ENCODE results near the gene TPM1.

The TPM1 gene

GRCh38 chr15:63054985-63055384 is 12.4 kb downstream of the TPM1 start:
- no peak for DNase-seq (ENCODE audit: low read depth)

GRCh38 chr15:63056829-63057228 is 14.3 kb downstream of the TPM1 start:
- no peak for DNase-seq (ENCODE audit: low read depth)

- DNase-seq (ENCODE audit: low read depth), result no peak
These were observed 15.2 kb downstream of the TPM1 start for GRCh38 chr15:63057468-63058345.

- DNase-seq (ENCODE audit: low read depth), result no peak
These were observed 16.5 kb downstream of the TPM1 start for GRCh38 chr15:63059075-63059474.

GRCh38 chr15:63059573-63060216 is 17.1 kb downstream of the TPM1 start:
- DNase-seq (ENCODE audit: low read depth), result no peak

- DNase-seq (ENCODE audit: low read depth), result no peak
These were observed 18.2 kb downstream of the TPM1 start for GRCh38 chr15:63060699-63061098.

GRCh38 chr15:63061975-63062374 is 19.4 kb downstream of the TPM1 start:
- DNase-seq (ENCODE audit: low read depth), result no peak

GRCh38 chr15:63063164-63063756 is 20.7 kb downstream of the TPM1 start:
- DNase-seq (ENCODE audit: low read depth), result no peak

- no peak for DNase-seq (ENCODE audit: low read depth)
These were observed 21.4 kb downstream of the TPM1 start for GRCh38 chr15:63063877-63064409.

GRCh38 chr15:63065262-63066221 is 23.0 kb downstream of the TPM1 start:
- no peak for DNase-seq (ENCODE audit: low read depth)

- DNase-seq (ENCODE audit: low read depth), result no peak
These were observed 23.7 kb downstream of the TPM1 start for GRCh38 chr15:63066272-63066671.

- no peak for DNase-seq (ENCODE audit: low read depth)
These were observed 24.8 kb downstream of the TPM1 start for GRCh38 chr15:63067306-63067705.

GRCh38 chr15:63067976-63068743 is 25.6 kb downstream of the TPM1 start:
- no peak for DNase-seq (ENCODE audit: low read depth)

GRCh38 chr15:63069616-63070090 is 27.1 kb downstream of the TPM1 start:
- no peak for DNase-seq (ENCODE audit: low read depth)

GRCh38 chr15:63070681-63071129 is 28.2 kb downstream of the TPM1 start:
- no peak for DNase-seq (ENCODE audit: low read depth)

- DNase-seq (ENCODE audit: low read depth), result no peak
These were observed 28.9 kb downstream of the TPM1 start for GRCh38 chr15:63071288-63071909.

- no peak for DNase-seq (ENCODE audit: low read depth)
These were observed 29.6 kb downstream of the TPM1 start for GRCh38 chr15:63072023-63072650.

GRCh38 chr15:63072809-63073277 is 30.3 kb downstream of the TPM1 start:
- DNase-seq (ENCODE audit: low read depth), result no peak

- DNase-seq (ENCODE audit: low read depth), result no peak
These were observed 31.1 kb downstream of the TPM1 start for GRCh38 chr15:63073497-63074172.

Measured in stimulated activated CD8-positive, alpha-beta memory T cell treated with anti-CD3 and anti-CD28 coated beads, Interleukin-12 subunit alpha, Interleukin-12 subunit beta, amount 100 ng/mL, for 4 hours (primary cell).